A549 (cell line): ENCODE measurements around the gene MYH15. TPM values are rescaled to one million over a fixed set of nuclear protein-coding genes. Genes with fewer than 3 reads are reported as not detected.

Source experiments
- ATAC-seq, 2 experiments: fragments of 200-7000 bp in 1 of 2; fragments of >200 bp in 1 of 2; cut with Nextera tagmentation in 1 of 2; cut with Tn5 transposase in 1 of 2; 3 replicates each; pipeline versions ENCODE4 v1.8.0 to v1.9.1; 2018 to 2020; ENCODE audit warnings: mild to moderate bottlenecking in 1 of 2, moderate library complexity in 1 of 2
- CTCF ChIA-PET: fragments of 300-600 bp; sonication (Branson Sonifier 250); formaldehyde crosslinking; extraction: SDS; loops from one replicate; lab custom pipeline; 2021; ENCODE audit warnings: antibody characterized with exemption, inconsistent platforms; lab: Yijun Ruan, JAX
- POLR2A ChIA-PET: fragments of 350-600 bp; formaldehyde crosslinking; extraction: SDS; loops from one replicate; lab custom pipeline; 2021; ENCODE audit warnings: antibody characterized with exemption, inconsistent platforms; lab: Yijun Ruan, JAX
- DNase-seq, 2 experiments: peaks; one replicate each; pipeline versions ENCODE4 v3.0.0 to v3.0.0-alpha.2; 2011 to 2016; ENCODE audit warnings: low read depth in 1 of 2, low spot score in 1 of 2
- FAIRE-seq: peaks from 2 replicates; lab custom pipeline; 2011; peaks lifted over from hg19 to GRCh38; lab: Jason Lieb, UNC
- H3K27ac ChIP-seq, 2 experiments: fragments of >200 bp; sonication (Bioruptor Twin); formaldehyde crosslinking; 3 replicates each; pipeline ENCODE4 v1.5.1; 2016 to 2017
- H3K4me1 ChIP-seq: fragments of >200 bp; sonication (Bioruptor Twin); formaldehyde crosslinking; 3 replicates; pipeline ENCODE4 v1.6.1; 2016
- H3K4me2 ChIP-seq: fragments of >200 bp; sonication (Bioruptor Twin); formaldehyde crosslinking; 3 replicates; pipeline ENCODE4 v1.6.1; 2016
- H3K4me3 ChIP-seq: fragments of >200 bp; sonication (Bioruptor Twin); formaldehyde crosslinking; 3 replicates; pipeline ENCODE4 v1.5.1; 2016
- H3K9me3 ChIP-seq: fragments of >200 bp; sonication (Bioruptor Twin); formaldehyde crosslinking; 3 replicates; pipeline ENCODE4 v1.6.1; 2016
- CHD4 ChIP-seq: fragments of 200-600 bp; sonication (generic); IDR thresholded peaks from 2 replicates; pipeline ENCODE4 v1.6.1; 2016; ENCODE audit warnings: antibody characterized with exemption, mild to moderate bottlenecking, borderline replicate concordance
- CTCF ChIP-seq: fragments of >200 bp; sonication (Bioruptor Twin); formaldehyde crosslinking; IDR thresholded peaks from 3 replicates; pipeline ENCODE4 v1.5.1; 2016
- E2F6 ChIP-seq: IDR thresholded peaks from 2 replicates; pipeline ENCODE4 v1.6.1; 2012; ENCODE audit warnings: low read depth, borderline replicate concordance
- EHF ChIP-seq: fragments of 250-450 bp; sonication (Bioruptor Pico); IDR thresholded peaks from 2 replicates; pipeline ENCODE4 v1.5.0; 2020; ENCODE audit warnings: mild to moderate bottlenecking
- HOXA7 ChIP-seq: fragments of 250-450 bp; sonication (Bioruptor Pico); IDR thresholded peaks from 2 replicates; pipeline ENCODE4 v1.5.0; 2020; ENCODE audit warnings: mild to moderate bottlenecking, moderate library complexity
- KDM1A ChIP-seq: fragments of 200-600 bp; sonication (generic); IDR thresholded peaks from 2 replicates; pipeline ENCODE4 v1.6.1; 2016; ENCODE audit warnings: low read depth, mild to moderate bottlenecking
- NPAS2 ChIP-seq: fragments of 250-450 bp; sonication (Bioruptor Pico); IDR thresholded peaks from 2 replicates; pipeline ENCODE4 v1.8.0; 2022; ENCODE audit warnings: mild to moderate bottlenecking, moderate library complexity, borderline replicate concordance
- RAD21 ChIP-seq, 2 experiments: fragments of >200 bp in 1 of 2; sonication (Bioruptor Twin) in 1 of 2; formaldehyde crosslinking in 1 of 2; IDR thresholded peaks in 1 of 2; conservative IDR thresholded peaks in 1 of 2; 2 replicates in 1 of 2; 3 replicates in 1 of 2; pipeline ENCODE4 v1.6.1; 2012 to 2018; ENCODE audit warnings: inconsistent platforms in 1 of 2
- RCOR1 ChIP-seq: fragments of 150-350 bp; IDR thresholded peaks from 2 replicates; pipeline ENCODE4 v1.6.1; 2014; ENCODE audit warnings: antibody characterized with exemption, low read length, low read depth
- REST ChIP-seq: fragments of 200-600 bp; sonication (generic); IDR thresholded peaks from 2 replicates; pipeline ENCODE4 v1.6.1; 2016; ENCODE audit warnings: antibody characterized with exemption, mild to moderate bottlenecking, moderate library complexity
- RFX5 ChIP-seq: fragments of 450-650 bp; IDR thresholded peaks from 2 replicates; pipeline ENCODE4 v1.7.1; 2014; ENCODE audit warnings: antibody characterized with exemption, mild to moderate bottlenecking, moderate library complexity
- SMC3 ChIP-seq: fragments of >200 bp; sonication (Bioruptor Twin); formaldehyde crosslinking; IDR thresholded peaks from 3 replicates; pipeline ENCODE4 v1.6.1; 2018; ENCODE audit warnings: inconsistent platforms
- TP53 ChIP-seq: fragments of 250-450 bp; sonication (Bioruptor Pico); IDR thresholded peaks from 2 replicates; pipeline ENCODE4 v1.5.0; 2021; ENCODE audit warnings: mild to moderate bottlenecking, moderate library complexity
- ZC3H11A ChIP-seq: fragments of 450-650 bp; IDR thresholded peaks from 2 replicates; pipeline ENCODE4 v1.6.1; 2014; ENCODE audit warnings: antibody characterized with exemption, mild to moderate bottlenecking
- ZFP36 ChIP-seq: fragments of 450-650 bp; IDR thresholded peaks from 2 replicates; pipeline ENCODE4 v1.6.1; 2014; ENCODE audit warnings: borderline replicate concordance; ENCODE audit not compliant: partially characterized antibody
- ZNF302 ChIP-seq: fragments of 250-450 bp; sonication (Bioruptor Pico); IDR thresholded peaks from 2 replicates; pipeline ENCODE4 v1.9.0; 2021; ENCODE audit warnings: inconsistent platforms, mild to moderate bottlenecking, moderate library complexity
- WGBS: methylation state at CpG from one replicate; pipeline ENCODE4 v1.1.6; 2017; ENCODE audit errors: missing lambda C conversion rate; 5-methylcytosine and 5-hydroxymethylcytosine counted together
- polyA plus RNA-seq, 4 experiments: library from polyadenylated mRNA; depleted of rRNA in 3 of 4; stranded (reverse); fragments of >200 nt; fragmentation: RNase III in 1 of 4; extraction: RNeasy Plus Mini Kit Qiagen cat#74134 plus additional on column Dnase treatment in 1 of 4; gene quantifications; 2 replicates in 3 of 4; 3 replicates in 1 of 4; pipeline ENCODE4 v1.2.3, GENCODE V29; 2011 to 2017

Gene MYH15
- polyA plus RNA-seq, 2 of the 4 experiments (the other 2 are of a cell fraction): 0.39 to 1.7 TPM

GRCh38 chr3:108477511-108478147 lies 32.8 kb downstream of the MYH15 start:
- peak; percentile 52 to 75; a peak in 3 of 6 replicates for ATAC-seq
- Histone ChIP-seq H3K4me2 (no peak overlapping the region; the same call in 2 of the 3 replicates), H3K4me3 (no peak overlapping the region), H3K4me1 (peaks cover 12% of the 10 kb centered on the region), H3K27ac (no peak overlapping the region), H3K9me3 (no peaks in the 10 kb centered on the region)
- DNase-seq: peak; percentile 13 to 72
- POLR2A ChIA-PET: interaction anchor here (1.0 kb wide), 1 partner anchor 539 kb away, joined by 4 read pairs; no protein-coding TSS in a partner anchor
- CTCF ChIA-PET: interaction anchor here (0.5 to 2.9 kb wide), 39 partner anchors 8 to 1241 kb away, joined by 3 to 33 read pairs (median 3); no protein-coding TSS in a partner anchor
- 16% methylated on average over 4 of the region's 4 CpGs for WGBS
- TF ChIP-seq HOXA7 (CRISPR knock-in tag) (no peak), RAD21 (conservative IDR thresholded peaks at IDR 0.05 in 1 of 2, IDR thresholded peaks at IDR 0.05 in 1 of 2) (peak; percentile 70 to 75), SMC3 (peak; percentile 81), TP53 (no peak), ZFP36 (peak; percentile 3), E2F6 (no peak), CTCF (peak; percentile 82)
- FAIRE-seq: peak; percentile 59

GRCh38 chr3:108475220-108475782 lies 35.1 kb downstream of the MYH15 start:
- Histone ChIP-seq H3K27ac (no peak overlapping the region), H3K4me2 (no peak overlapping the region), H3K4me1 (peaks cover 34% of the 10 kb centered on the region), H3K9me3 (no peaks in the 10 kb centered on the region), H3K4me3 (no peak overlapping the region)
- TF ChIP-seq ZNF302 (CRISPR knock-in tag) (no peak), NPAS2 (CRISPR knock-in tag) (no peak), EHF (CRISPR knock-in tag) (no peak), REST (no peak), KDM1A (no peak), RCOR1 (no peak), CHD4 (no peak), ZC3H11A (no peak), RFX5 (no peak)
- DNase-seq (no peak), ATAC-seq (no peak), FAIRE-seq (no peak)
- ChIA-PET POLR2A (no interaction called here), CTCF (interaction anchor here (0.8 to 3.0 kb wide), 7 partner anchors 13 to 1240 kb away, joined by 3 to 10 read pairs (median 3); no protein-coding TSS in a partner anchor)
- WGBS: 56% methylated on average over 1 of the region's 1 CpG
